PC-9 (cell line): Measurements from ENCODE around the gene DOK3.

Experiments
- EZH2 ChIP-seq: fragments of 200-600 bp; sonication (generic); IDR thresholded peaks from 2 replicates; pipeline ENCODE4 v1.8.0; 2017; ENCODE audit warnings: antibody characterized with exemption, low read depth
- TF ChIP-seq, protein P1 (sequence below): fragments of 200-600 bp; sonication (generic); conservative IDR thresholded peaks from 2 replicates; pipeline ENCODE4 v1.6.1; 2017; ENCODE audit warnings: mixed run types, antibody characterized with exemption, mild to moderate bottlenecking, moderate library complexity

GRCh38 chr5:177494346-177495195, 15.1 kb downstream of the DOK3 start:
- TF ChIP-seq EZH2: no peak
- TF ChIP-seq, protein P1, sequence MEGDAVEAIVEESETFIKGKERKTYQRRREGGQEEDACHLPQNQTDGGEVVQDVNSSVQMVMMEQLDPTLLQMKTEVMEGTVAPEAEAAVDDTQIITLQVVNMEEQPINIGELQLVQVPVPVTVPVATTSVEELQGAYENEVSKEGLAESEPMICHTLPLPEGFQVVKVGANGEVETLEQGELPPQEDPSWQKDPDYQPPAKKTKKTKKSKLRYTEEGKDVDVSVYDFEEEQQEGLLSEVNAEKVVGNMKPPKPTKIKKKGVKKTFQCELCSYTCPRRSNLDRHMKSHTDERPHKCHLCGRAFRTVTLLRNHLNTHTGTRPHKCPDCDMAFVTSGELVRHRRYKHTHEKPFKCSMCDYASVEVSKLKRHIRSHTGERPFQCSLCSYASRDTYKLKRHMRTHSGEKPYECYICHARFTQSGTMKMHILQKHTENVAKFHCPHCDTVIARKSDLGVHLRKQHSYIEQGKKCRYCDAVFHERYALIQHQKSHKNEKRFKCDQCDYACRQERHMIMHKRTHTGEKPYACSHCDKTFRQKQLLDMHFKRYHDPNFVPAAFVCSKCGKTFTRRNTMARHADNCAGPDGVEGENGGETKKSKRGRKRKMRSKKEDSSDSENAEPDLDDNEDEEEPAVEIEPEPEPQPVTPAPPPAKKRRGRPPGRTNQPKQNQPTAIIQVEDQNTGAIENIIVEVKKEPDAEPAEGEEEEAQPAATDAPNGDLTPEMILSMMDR: peak; percentile 34; the same call in 1 of the 2 replicates
